ENCODE measurements around the gene IFNL4.
A peak's percentile ranks its signal among the peaks of the same experiment; 100 is the strongest.
"Not testable (repeated sequence)": the region's sequence is repeated elsewhere in the genome, so short reads cannot be mapped to it uniquely, and the experiment has no call there.

IFNL4 gene
- long read RNA-seq, donor 1 = 0 reads
- long read RNA-seq, donor 2 = 0 reads
- long read RNA-seq, donor 3 = 0 reads
- long read RNA-seq, donor 4 = 0 reads
- long read RNA-seq, donor 5 = 0 reads
- long read RNA-seq, donor 6 = 0 reads
- long read RNA-seq, donor 7 = 0 reads
- long read RNA-seq, donor 8 = 0 reads

DNA sequence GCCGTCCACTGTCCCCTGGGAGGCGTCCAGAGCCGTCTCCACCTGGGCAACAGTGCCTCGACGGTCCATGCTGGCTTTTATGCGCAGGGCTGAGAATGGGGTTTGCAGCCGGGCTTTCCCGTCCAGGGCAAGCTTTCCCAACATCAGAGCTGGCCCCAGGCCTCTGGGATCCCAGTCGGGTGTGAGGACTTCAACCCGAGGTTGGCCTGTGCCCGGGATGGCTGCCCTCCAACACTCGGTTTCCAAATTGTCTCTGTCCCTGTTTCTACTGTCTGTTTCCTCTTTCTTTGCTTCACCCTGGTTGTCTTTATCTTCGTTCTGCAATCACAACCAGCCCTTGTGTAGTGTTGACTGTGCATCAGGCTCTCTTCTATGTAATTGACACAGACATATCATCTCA is at the start of gene IFNL4:
Gene IFNL4 (minus strand): TSS at position 51 of the 400 bp plus-strand sequence.
- DNase-seq = no peak

DNA sequence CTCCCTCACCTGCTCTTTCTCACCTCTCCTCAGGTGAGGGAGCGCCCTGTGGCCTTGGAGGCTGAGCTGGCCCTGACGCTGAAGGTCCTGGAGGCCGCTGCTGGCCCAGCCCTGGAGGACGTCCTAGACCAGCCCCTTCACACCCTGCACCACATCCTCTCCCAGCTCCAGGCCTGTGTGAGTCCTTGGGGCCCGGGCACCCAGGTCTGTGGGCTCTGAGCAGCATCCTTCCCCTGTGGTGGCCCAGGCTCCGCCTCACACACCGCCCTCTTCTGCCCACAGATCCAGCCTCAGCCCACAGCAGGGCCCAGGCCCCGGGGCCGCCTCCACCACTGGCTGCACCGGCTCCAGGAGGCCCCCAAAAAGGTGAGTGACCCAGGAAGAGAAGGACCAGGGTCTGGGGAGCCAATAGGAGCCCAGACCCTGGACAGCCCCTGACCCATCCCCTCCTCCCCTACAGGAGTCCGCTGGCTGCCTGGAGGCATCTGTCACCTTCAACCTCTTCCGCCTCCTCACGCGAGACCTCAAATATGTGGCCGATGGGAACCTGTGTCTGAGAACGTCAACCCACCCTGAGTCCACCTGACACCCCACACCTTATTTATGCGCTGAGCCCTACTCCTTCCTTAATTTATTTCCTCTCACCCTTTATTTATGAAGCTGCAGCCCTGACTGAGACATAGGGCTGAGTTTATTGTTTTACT is 49.4 kb upstream of the IFNL4 start:
- DNase-seq = no peak

DNA sequence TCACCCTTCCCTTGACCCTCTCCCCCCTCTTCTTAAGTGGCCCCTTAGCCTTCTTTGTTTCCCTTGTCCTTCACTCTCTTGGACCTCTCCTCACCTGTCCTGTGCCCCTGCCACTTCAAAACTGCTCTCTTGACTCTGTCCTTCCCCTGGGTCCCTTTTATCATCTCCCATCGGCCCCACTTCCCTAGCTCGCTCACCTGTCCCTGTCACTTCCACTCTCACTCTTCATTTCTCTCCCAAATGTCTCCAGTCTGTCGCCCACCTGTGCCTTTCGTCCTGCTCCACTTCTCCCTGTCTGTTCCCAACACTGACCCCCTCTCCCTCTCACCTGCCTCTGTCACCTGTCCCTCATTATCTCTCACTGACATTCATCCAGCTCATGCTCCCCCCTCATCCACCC is 48.2 kb upstream of the IFNL4 start:
- no peak for DNase-seq

DNA sequence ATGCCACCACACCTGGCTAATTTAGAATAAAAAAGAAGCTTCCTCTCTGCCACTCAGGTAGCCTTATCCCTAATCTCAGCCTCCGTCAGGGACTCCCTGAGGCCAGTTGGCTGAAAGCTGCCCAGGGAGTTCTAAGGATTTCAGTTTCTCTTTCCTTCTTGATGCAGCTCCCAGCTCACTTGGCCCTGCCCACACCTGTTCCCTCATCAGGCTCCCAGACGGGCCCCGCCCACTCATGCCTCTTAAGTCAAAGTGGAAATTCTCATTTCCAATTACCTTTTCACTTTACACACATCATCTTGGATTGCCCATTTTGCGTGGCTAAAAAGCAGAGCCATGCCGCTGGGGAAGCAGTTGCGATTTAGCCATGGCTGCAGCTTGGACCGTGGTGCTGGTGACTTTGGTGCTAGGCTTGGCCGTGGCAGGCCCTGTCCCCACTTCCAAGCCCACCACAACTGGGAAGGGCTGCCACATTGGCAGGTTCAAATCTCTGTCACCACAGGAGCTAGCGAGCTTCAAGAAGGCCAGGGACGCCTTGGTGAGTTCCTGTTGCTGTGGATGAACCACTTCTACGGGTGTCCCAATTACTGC is 47.5 kb upstream of the IFNL4 start, which contains the start of gene IFNL1:
Gene IFNL1 (plus strand): TSS at position 353 of the 591 bp plus-strand sequence. CDS start 15 bp downstream, at position 368.
- no peak for DNase-seq

DNA sequence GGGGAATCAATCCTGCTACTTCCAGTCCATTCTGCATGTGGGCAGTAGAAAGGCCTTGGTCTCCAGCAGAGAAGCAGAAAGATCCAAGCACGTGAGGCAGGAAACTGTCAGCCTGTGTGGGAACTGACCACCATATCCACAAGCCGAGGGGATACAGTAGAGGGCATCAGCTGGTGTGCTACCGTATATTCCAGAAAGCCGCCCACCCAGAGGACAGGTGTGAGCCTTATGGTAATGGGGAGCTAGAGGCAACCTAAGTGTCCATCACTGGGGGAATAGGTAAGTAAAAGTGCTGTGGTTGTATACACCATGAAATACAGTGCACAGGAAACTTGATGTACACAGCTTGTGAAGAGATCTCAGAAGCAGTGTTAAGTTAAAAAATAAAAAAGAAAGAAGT is 44.7 kb upstream of the IFNL4 start:
- no peak for DNase-seq

DNA sequence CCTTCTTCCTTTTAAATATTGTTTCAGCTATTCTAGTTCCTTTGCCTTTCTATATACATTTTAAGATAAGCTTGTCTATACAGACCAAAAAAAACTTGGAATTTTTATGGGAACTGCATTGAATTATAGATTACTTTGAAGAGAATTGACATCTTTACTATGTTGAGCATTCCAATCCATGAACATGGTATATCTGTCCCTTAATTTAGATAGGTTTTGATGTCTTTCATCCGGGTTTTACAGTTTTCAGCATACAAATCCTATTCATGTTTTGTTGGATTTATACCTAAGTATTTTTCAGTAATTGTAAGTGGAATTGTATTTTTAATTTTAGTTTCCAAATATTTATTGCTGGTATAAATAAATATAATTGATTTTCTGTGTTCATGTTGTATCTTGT is 35.4 kb upstream of the IFNL4 start:
- DNase-seq = no peak

DNA sequence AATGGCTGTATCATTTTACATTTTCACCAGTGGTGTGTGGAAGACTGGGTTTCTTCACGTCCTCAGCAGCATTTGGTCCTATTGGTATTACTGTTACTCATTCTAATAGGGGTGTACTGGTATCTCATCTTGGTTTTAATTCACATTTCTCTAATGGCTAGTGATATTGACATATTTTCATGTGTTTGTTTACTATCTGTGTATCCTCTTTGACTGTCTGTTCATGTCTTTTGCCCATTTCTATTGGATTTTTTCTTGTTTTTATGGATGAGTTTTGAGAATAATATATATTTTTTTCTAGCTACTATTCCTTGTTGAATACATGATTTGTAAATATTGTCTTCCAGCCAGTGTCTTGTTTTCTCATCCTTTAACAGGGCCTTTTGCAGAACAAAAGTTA is 33.4 kb upstream of the IFNL4 start:
- DNase-seq = no peak

DNA sequence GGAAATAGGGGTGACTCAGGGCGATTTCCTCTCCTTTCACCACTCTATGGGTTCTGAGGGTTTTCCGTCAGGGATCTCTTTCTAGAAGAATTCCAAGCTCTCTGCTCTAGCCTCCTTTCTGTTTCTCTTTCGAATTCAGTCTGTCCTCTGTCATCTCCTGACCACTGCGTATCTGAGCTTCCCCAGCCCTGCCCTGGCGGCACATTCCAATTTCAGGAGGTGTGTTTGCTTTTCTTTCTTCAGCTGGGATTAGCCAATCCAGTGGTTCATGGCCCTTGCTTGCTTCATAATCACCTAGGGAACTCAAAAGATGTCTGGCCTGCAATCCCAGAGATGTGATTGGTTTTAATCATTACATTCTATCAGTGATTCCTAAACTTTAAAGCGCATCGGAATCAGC is 28.9 kb upstream of the IFNL4 start:
- no peak for DNase-seq

DNA sequence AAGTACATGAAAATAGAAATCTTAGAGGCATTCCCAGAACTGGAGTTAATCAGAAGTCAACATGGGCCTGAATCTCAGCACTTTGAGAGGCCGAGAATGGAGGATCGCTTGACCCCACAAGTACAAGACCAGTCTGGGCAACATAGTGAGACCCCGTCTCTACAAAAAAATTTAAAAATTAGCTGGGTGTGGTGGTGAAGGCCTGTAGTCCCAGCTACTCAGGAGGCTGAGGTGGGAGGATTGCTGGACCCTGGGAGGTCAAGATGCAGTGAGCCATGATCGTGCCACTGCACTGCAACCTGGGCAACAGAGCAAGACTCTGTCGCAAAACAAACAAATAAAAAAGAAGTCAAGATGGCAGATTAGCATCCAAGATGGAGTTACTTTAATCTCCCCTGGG is 28.1 kb upstream of the IFNL4 start:
- DNase-seq = no peak

DNA sequence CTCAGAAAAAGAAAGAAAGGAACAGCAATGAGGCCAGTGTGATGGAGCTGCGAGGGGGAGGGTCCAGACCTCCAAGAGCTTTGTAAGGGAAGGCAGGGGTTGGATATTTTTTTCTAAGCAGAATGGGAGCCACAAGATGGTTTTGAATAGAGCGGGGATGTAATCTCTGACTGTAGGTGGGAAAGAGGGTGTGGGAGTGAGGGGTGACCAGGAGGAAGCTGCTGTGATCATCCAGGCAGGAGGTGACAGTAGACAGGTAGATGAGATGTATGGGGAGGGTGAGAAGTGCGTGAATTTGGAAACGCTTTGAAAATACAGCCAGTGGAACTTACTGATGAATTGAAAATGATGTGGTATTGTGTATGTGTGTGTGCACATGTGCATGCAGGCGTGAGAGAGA is 26.9 kb upstream of the IFNL4 start:
- DNase-seq = no peak

DNA sequence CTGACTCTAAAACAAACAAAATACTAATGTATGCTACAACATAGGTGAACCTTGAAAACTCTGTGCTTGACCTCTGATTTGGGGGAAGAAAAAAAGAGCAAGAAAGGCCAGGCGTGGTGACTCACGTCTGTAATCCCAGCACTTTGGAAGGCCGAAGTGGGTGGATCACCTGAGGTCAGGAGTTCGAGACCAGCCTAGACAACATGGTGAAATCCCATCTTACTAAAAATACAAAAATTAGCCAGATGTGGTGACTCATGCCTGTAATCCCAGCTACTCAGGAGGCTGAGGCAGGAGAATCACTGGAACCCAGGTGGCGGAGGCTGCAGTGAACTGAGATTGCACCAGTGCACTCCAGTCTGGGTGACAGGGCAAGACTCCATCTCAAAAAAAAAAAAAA is 25.2 kb upstream of the IFNL4 start:
- DNase-seq = not testable (repeated sequence)

DNA sequence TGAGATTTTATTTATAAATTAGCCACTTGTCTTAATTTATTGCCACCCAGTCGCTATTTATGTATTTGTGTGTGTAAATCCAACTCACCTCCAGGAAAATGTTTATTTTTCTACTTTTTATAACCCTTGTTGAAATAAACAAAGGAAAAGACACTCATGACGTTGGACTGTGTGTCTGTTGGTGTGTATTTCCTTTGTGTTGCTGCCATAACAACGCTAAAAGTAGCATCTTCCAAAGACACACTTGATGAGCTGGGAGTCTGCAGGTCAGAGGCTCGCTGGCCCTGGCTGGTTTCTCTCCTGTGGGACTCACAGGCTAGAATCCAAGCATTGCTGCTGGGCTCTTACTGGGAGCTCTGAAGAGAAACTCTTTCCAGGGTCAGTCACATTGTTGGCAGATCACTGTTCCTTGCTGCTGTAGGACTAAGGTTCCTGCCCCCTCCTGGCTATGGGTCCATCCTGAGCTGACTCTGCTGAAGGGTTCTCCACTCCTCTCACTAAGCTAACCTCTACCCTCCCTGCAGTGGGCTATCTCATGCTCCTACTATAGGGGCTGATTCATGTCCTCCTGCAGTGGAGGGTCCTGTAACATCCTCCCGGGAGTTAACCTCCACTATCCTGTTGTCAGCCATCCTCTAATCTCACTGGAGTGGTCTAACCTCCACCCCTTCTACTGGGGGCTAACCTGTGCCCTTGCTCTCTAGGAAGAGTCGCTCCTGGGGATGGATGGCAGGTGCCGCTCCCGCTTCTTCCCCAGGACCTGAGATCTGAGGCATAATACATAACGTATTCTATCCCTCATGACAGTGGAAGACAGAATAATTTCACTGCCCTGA is 21.6 kb upstream of the IFNL4 start:
- DNase-seq = no peak

DNA sequence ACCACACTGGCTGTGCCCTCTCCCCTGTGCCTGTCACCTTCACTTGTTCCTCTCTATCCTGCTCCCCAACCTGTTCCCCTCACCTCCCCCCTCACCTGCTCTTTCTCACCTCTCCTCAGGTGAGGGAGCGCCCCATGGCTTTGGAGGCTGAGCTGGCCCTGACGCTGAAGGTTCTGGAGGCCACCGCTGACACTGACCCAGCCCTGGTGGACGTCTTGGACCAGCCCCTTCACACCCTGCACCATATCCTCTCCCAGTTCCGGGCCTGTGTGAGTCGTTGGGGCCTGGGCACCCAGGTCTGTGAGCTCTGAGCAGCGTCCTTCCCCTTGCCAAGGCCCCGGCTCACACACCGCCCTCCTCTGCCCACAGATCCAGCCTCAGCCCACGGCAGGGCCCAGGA is 20.7 kb upstream of the IFNL4 start:
- not testable (repeated sequence) for DNase-seq

DNA sequence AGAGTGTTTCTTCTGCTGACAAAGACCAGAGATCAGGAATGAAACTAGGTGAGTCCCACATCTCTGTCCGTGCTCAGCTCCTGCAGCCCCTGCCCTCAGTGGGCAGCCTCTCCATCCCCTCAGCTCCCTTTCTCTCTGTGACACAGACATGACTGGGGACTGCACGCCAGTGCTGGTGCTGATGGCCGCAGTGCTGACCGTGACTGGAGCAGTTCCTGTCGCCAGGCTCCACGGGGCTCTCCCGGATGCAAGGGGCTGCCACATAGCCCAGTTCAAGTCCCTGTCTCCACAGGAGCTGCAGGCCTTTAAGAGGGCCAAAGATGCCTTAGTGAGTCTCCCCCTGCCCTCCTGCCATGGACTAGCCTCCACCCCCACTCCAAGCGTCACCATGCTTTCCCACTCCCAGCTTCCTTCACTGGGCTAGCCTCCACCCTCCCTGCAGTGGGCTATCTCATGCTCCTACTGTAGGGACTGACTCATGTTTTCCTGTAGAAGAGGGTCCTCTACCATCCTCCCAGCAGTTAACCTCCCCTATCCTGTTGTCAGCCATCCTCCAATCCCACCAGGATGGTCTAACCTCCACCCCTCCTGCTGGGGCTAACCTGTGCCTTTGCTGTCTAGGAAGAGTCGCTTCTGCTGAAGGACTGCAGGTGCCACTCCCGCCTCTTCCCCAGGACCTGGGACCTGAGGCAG is 20.0 kb upstream of the IFNL4 start:
- DNase-seq = not testable (repeated sequence)

DNA sequence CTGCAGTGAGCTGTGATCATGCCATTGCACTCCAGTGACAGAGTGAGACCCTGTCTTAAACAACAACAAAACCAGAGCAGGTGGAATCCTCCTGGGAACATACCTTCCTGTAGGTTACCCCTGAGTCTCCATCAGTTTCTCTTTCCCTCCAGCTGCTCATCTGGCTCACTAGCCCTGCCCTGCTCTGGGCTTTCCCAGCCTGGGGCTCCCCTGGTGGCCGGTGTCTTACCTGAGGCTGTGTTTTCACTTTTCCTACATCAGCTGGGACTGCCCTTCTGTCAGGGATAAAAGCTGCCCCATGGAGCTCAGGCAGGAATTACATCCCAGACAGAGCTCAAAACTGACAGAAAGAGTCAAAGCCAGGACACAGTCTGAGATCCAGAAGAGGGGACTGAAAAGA is 19.4 kb upstream of the IFNL4 start, which contains the start of gene IFNL2:
Gene IFNL2 (plus strand): TSS at position 312 of the 400 bp plus-strand sequence. CDS start 173 bp downstream, outside the sequence.
- not testable (repeated sequence) for DNase-seq

DNA sequence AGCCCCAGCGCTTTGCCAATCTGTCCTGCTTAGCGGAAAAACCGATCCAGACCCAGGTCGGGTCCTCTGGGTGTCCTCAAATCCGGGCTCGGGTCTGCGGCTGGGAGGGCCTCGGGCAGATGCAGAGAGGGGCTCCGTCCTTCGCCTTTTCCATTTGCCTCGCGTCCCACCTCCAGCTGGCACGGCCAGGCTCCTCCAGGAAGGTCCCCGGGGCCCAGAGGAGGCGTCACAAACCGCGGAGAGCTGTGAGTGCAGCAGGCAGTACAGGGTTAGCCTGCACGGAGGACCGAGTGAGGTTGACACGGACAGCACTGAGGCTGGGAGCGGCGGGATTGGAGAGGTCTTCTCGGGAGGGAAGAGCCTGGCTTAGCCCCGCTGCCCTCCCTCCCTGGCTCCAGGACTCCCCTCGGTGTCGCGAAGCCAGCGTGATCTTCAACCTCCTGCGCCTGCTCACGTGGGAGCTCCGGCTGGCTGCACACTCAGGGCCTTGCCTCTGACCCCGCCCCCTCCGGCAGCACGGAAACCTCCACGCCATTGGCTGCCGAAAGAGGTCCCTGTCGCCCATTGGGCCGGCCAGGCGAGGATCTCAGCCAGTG is 16.8 kb upstream of the IFNL4 start:
- no peak for DNase-seq

DNA sequence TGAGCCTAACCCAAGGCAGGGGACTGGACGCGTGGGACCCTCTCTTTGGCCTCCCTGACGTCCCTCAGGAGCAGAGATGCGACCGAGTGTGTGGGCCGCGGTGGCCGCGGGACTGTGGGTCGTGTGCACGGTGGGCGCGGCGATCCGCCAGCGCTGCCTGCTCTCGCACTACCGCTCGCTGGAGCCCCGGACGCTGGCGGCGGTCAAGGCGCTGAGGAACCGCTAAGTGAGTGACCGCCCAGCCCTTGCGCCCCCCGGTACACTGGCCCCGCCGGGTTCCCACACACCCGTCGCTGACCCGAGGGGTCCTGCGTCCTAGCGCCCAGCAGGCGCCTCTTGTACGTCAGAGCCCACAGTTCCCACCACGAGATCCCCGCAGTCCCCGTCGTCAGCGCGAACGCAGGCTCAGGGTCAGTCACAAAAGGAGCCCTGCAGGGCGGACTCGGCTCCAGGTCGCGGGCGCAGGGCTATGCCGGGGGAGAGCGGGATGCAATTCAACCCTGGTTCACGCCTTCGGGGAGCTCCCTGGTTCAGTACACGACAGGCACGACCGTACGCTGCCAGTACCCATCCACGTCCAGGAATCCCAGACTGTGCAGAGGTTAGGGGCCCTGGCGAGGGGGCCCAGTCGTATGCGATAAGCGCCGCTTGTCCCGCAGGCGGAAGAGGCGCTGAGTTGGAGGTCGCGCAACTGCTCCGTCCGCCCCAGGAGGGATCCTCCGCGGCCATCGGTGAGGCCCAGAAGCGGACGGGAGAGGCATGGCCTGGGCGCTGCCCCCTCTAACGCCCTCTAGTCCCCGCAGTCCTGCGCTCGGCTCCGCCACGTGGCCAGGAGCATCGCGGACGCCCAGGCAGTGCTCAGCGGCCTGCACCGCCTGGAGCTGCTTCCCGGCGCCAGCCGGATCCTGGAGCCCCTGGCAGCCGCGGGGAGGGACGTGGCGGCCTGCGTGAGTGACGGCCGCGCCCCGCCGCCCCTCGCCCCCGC is 15.9 kb upstream of the IFNL4 start:
- DNase-seq = peak; percentile 68

DNA sequence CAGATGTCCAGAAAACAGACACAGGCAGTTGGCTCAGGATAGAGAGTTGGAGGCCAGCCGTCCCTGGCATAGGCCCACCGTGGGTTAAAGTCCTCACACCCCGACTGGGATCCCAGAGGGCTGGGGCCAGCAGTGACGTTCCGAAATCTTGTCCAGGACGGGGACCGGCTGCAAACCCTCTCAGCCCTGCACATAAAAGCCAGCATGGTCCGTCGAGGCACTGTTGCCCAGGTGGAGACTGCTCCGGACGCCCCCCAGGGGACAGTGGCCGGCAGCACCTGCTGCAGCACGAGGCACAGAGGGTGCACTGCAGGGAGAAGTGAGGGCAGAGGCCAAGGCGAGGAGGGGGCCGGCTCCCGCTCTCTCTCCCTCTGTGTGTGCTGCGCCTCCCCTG is 15.3 kb upstream of the IFNL4 start:
- no peak for DNase-seq

DNA sequence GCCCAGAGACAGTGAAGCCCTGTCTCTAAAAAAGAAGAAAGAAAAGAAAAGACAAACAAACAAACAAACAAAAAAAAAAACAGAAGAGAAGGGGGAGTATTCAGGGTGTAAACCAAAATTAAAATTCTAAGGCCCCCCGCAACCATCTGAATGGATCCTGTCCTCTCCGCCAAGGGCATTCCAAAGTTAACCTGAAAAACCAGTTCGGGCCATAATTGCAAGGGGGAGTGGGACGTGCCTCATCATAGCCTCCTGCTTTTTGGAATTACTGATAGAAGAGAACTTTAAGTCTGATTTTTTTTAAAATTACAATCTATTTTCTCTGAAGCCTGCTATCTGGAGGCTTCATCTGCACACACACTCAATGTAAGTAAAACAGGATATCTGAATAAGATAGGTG is 13.8 kb upstream of the IFNL4 start:
- DNase-seq = no peak

DNA sequence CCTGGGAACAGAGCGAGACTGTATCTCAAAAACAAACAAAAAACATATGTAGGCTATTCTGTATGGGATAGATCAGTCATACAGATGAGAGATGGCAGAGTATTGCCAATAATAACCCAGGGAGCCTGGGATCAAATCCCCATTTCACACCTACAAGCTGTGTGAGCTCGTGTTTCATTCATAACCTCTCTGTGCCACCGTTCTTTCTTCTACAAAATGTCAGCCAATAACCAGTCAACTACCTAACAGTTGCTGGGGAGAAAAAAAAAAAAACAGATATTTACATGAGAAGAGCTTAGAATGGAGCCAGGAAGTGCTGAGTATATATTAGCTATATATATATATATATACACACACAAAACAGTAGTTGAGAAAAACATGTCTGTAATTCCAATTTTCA is 13.0 kb upstream of the IFNL4 start:
- DNase-seq = no peak

DNA sequence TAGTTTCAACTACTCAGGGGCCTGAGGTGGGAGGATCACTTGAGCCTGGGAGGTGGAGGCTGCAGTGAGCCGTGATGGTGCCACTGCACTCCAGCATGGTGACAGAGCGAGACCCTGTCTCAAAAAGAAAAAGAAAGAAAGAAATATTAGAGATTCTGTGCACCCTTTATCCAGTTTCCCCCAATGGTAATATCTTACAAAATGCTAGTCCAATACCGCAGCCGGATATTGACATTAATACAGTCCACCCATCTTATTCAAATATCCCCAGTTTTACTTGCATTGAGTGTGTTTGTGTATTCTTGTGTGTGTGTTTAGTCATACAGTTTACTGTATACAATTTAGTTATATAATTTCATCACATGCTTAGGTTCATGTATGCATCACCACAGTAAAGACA is 8.6 kb upstream of the IFNL4 start:
- DNase-seq = no peak

Measured in right kidney (tissue), 9 donors.